Mesendoderm (in vitro differentiated cells): ENCODE results near the gene SESN1.
"Not testable (repeated sequence)": the region's sequence is repeated elsewhere in the genome, so short reads cannot be mapped to it uniquely, and the experiment has no call there.

Source experiments
- DNase-seq: peaks from one replicate; pipeline ENCODE4 v3.0.0; 2013
- H2AK5ac ChIP-seq: 2 replicates; pipeline ENCODE4 v1.6.1; 2013; ENCODE audit warnings: low read length, inconsistent platforms
- H2BK120ac ChIP-seq: 2 replicates; pipeline ENCODE4 v1.6.1; 2013; ENCODE audit warnings: low read depth, mild to moderate bottlenecking, low read length, moderate library complexity, mixed read lengths
- H2BK15ac ChIP-seq: replicated peaks from 2 replicates; pipeline ENCODE4 v1.6.1; 2013; ENCODE audit warnings: low read depth, mild to moderate bottlenecking, moderate library complexity
- H2BK5ac ChIP-seq: 2 replicates; pipeline ENCODE4 v1.6.1; 2013; ENCODE audit warnings: low read length, inconsistent platforms
- H3K18ac ChIP-seq: 2 replicates; pipeline ENCODE4 v1.6.1; 2013; ENCODE audit warnings: mild to moderate bottlenecking, low read length, mixed read lengths
- H3K23ac ChIP-seq: one replicate; pipeline ENCODE4 v1.6.1; 2013; ENCODE audit warnings: low read length
- H3K27ac ChIP-seq: 2 replicates; pipeline ENCODE4 v1.5.1; 2013; ENCODE audit warnings: low read depth, mild to moderate bottlenecking, inconsistent platforms, low read length, moderate library complexity
- H3K27me3 ChIP-seq: 2 replicates; pipeline ENCODE4 v1.6.1; 2013; ENCODE audit warnings: low read length, control low read depth, mild to moderate bottlenecking, inconsistent platforms; ENCODE audit not compliant: insufficient read depth, poor library complexity
- H3K36me3 ChIP-seq: 2 replicates; pipeline ENCODE4 v1.6.1; 2013; ENCODE audit warnings: low read length, inconsistent platforms; ENCODE audit not compliant: control insufficient read depth, insufficient read depth
- H3K4ac ChIP-seq: one replicate; pipeline ENCODE4 v1.6.1; 2013; ENCODE audit warnings: low read depth, mild to moderate bottlenecking, low read length, moderate library complexity
- H3K4me1 ChIP-seq: 2 replicates; pipeline ENCODE4 v1.6.1; 2013; ENCODE audit warnings: low read depth, low read length, inconsistent platforms; ENCODE audit not compliant: control insufficient read depth
- H3K4me2 ChIP-seq: 2 replicates; pipeline ENCODE4 v1.6.1; 2013; ENCODE audit warnings: low read length
- H3K4me3 ChIP-seq: 2 replicates; pipeline ENCODE4 v1.5.1; 2013; ENCODE audit warnings: mild to moderate bottlenecking, low read length
- H3K56ac ChIP-seq: one replicate; pipeline ENCODE4 v1.6.1; 2013; ENCODE audit warnings: low read length
- H3K79me1 ChIP-seq: 2 replicates; pipeline ENCODE4 v1.6.1; 2013; ENCODE audit warnings: low read length, inconsistent platforms
- H3K79me2 ChIP-seq: 2 replicates; pipeline ENCODE4 v1.6.1; 2013; ENCODE audit warnings: mild to moderate bottlenecking, low read length; ENCODE audit not compliant: control insufficient read depth, insufficient read depth
- H3K9ac ChIP-seq: 2 replicates; pipeline ENCODE4 v1.6.1; 2013; ENCODE audit warnings: low read length, inconsistent platforms
- H4K5ac ChIP-seq: one replicate; pipeline ENCODE4 v1.6.1; 2013; ENCODE audit warnings: low read length
- H4K8ac ChIP-seq: one replicate; pipeline ENCODE4 v1.6.1; 2013; ENCODE audit warnings: low read depth, mild to moderate bottlenecking, control low read depth, low read length, moderate library complexity
- WGBS: extraction: QIAGEN DNeasy Blood & Tissue Kit; methylation state at CpG from one replicate; pipeline ENCODE4 v1.1.7; 2013; ENCODE audit warnings: low lambda C conversion rate, missing lambda C conversion rate; ENCODE audit not compliant: insufficient coverage; ENCODE audit errors: extremely low coverage; 5-methylcytosine and 5-hydroxymethylcytosine counted together

SESN1 gene

DNA sequence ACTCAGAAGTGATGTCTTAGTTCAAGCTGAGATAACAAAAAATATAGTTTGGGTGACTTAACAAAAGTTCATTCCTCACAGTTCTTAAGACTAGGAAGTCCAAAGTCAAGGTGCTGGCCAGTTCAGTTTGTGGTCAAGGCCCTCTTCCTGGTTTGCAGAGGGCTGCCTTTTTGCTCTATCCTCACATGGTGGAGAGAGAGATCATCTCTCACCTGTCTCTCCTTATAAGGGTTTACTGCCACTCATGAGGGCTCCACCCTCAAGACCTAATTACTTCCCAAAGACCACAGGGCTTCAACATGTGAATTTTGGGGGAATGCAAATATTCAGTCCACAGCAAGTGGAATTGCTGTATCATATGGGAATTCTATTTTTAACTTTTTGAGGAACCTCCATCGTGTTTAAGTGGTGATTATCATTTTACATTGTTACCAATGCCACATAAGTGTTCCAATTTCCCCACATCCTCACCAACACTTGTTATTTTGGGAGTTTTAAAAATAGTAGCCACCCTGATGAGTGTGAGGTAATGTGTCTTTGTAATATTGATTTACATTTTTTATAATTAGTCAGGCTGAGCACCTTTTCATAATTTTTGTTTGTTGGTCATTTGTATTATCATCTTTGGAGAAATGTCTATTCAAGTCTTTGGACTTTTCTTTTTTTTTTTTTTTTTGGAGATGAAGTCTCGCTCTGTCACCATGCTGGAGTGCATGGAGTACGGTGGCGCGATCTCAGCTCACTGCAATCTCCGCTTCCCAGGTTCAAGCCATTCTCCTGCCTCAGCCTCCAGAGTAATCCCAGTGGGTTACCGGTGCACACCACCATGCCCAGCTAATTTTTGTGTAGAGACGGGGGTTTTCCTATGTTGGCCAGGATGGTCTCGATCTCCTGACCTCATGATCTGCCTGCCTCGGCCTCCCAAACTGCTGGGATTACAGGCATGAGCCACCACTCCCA, 112.2 kb downstream of the SESN1 start:
- no peaks in the 10 kb centered on the region for H3K4me1 ChIP-seq
- H4K5ac ChIP-seq = no peak overlapping the region
- no peak overlapping the region for H3K18ac ChIP-seq
- H3K79me1 ChIP-seq = no peaks in the 10 kb centered on the region
- no peak overlapping the region for H4K8ac ChIP-seq
- no peak overlapping the region for H3K27ac ChIP-seq
- no peaks in the 10 kb centered on the region for H3K79me2 ChIP-seq
- no peak overlapping the region for H2AK5ac ChIP-seq
- H3K36me3 ChIP-seq = no peaks in the 10 kb centered on the region
- no peak overlapping the region for H2BK120ac ChIP-seq
- H3K9ac ChIP-seq = no peak overlapping the region
- H3K4me3 ChIP-seq = no peak overlapping the region
- H3K4me2 ChIP-seq = no peak overlapping the region
- no peak for DNase-seq
- no peak overlapping the region for H3K4ac ChIP-seq
- no peak overlapping the region for H3K23ac ChIP-seq
- no peak overlapping the region for H2BK5ac ChIP-seq
- no peaks in the 10 kb centered on the region for H3K27me3 ChIP-seq
- WGBS = no CpG with 5 or more reads among the region's 10 CpGs
- H2BK15ac ChIP-seq = no peak overlapping the region
- no peak overlapping the region for H3K56ac ChIP-seq

- not testable (repeated sequence) for H2BK15ac ChIP-seq, H2BK120ac ChIP-seq, H3K4me1 ChIP-seq, H3K56ac ChIP-seq, H3K18ac ChIP-seq, H3K36me3 ChIP-seq, H4K5ac ChIP-seq, H2AK5ac ChIP-seq, H3K4me2 ChIP-seq, H3K27ac ChIP-seq, H3K23ac ChIP-seq, H3K79me2 ChIP-seq, H2BK5ac ChIP-seq, H3K9ac ChIP-seq, H3K27me3 ChIP-seq, H4K8ac ChIP-seq, H3K79me1 ChIP-seq, H3K4ac ChIP-seq, DNase-seq, H3K4me3 ChIP-seq
- no CpG with 5 or more reads among the region's 1 CpG for WGBS
Measured at GRCh38 chr6:108978638-108979037, 116.0 kb downstream of the SESN1 start.

GRCh38 chr6:108974201-108974600, 120.4 kb downstream of the SESN1 start:
- Histone ChIP-seq H3K4me2 (no peak overlapping the region), H2BK5ac (no peak overlapping the region), H3K79me2 (no peaks in the 10 kb centered on the region), H3K27ac (no peak overlapping the region), H4K5ac (no peak overlapping the region), H4K8ac (no peak overlapping the region), H3K79me1 (no peaks in the 10 kb centered on the region), H3K23ac (no peak overlapping the region), H2AK5ac (no peak overlapping the region), H3K4me3 (no peak overlapping the region), H2BK15ac (no peak overlapping the region), H3K36me3 (no peaks in the 10 kb centered on the region), H3K9ac (no peak overlapping the region), H2BK120ac (no peak overlapping the region), H3K4ac (no peak overlapping the region), H3K27me3 (no peaks in the 10 kb centered on the region), H3K56ac (no peak overlapping the region), H3K18ac (no peak overlapping the region), H3K4me1 (no peaks in the 10 kb centered on the region)
- DNase-seq = no peak
- no CpG with 5 or more reads among the region's 1 CpG for WGBS

DNA sequence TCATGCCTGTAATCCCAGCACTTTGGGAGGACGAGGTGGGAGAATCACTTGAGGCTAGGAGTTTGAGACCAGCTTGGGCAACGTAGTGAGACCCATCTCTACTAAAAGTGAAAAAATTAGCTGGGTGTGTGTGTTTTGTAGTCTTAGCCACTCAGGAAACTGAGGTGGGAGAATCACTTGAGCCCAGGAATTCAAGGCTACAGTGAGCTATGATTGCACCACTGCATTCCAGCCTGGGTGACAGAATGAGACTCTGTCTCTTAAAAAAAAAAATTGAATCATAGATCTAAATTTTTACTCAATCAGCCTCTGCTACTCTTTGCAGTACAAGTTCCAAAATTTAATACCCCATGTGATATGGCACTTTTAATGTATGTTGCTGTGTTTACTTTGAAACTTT, 124.9 kb downstream of the SESN1 start:
- Histone ChIP-seq H3K4me1 (no peaks in the 10 kb centered on the region), H4K5ac (no peak overlapping the region), H3K23ac (no peak overlapping the region), H3K4me2 (no peak overlapping the region), H3K36me3 (no peaks in the 10 kb centered on the region), H2BK15ac (no peak overlapping the region), H3K18ac (no peak overlapping the region), H2BK120ac (no peak overlapping the region), H3K4me3 (no peak overlapping the region), H4K8ac (no peak overlapping the region), H2AK5ac (no peak overlapping the region), H3K56ac (no peak overlapping the region), H3K4ac (no peak overlapping the region), H3K27me3 (no peaks in the 10 kb centered on the region), H3K79me2 (no peaks in the 10 kb centered on the region), H3K9ac (no peak overlapping the region), H2BK5ac (no peak overlapping the region), H3K27ac (no peak overlapping the region), H3K79me1 (no peaks in the 10 kb centered on the region)
- no peak for DNase-seq
- no CpG with 5 or more reads among the region's 2 CpGs for WGBS

- Histone ChIP-seq H3K27ac (no peak overlapping the region), H3K36me3 (no peaks in the 10 kb centered on the region), H3K18ac (no peak overlapping the region), H3K56ac (no peak overlapping the region), H3K23ac (no peak overlapping the region), H2BK15ac (no peak overlapping the region), H3K27me3 (no peaks in the 10 kb centered on the region), H3K4me3 (no peak overlapping the region), H3K4ac (no peak overlapping the region), H2BK5ac (no peak overlapping the region), H3K79me2 (no peaks in the 10 kb centered on the region), H3K4me2 (no peak overlapping the region), H4K5ac (no peak overlapping the region), H3K79me1 (no peaks in the 10 kb centered on the region), H3K9ac (no peak overlapping the region), H2AK5ac (no peak overlapping the region), H2BK120ac (no peak overlapping the region), H4K8ac (no peak overlapping the region), H3K4me1 (no peaks in the 10 kb centered on the region)
- WGBS = no CpG with 5 or more reads among the region's 14 CpGs
- DNase-seq = peak; percentile 57
Measured at GRCh38 chr6:108968325-108969316, 126.0 kb downstream of the SESN1 start.
